HCT116 (cell line): ENCODE data around the gene PHF2. TPM values are rescaled to one million over a fixed set of nuclear protein-coding genes. Genes with fewer than 3 reads are reported as not detected.

Experiments
- ATAC-seq: fragments of 200-7000 bp; cut with Tn5 transposase; 2 replicates; pipeline ENCODE4 v1.9.1; 2020; ENCODE audit warnings: mild to moderate bottlenecking, moderate library complexity
- BruUV-seq: library from RNA; stranded (reverse); fragments of 400-500 nt; replicated peaks from 2 replicates; lab custom pipeline; 2021; lab: Mats Ljungman, UMichigan
- CTCF ChIA-PET: fragments of 300-600 bp; sonication (Branson Sonifier 250); formaldehyde crosslinking; loops from one replicate; lab custom pipeline; 2021; ENCODE audit warnings: antibody characterized with exemption; lab: Charles Lee
- POLR2A ChIA-PET: fragments of 300-600, 350-600 bp; sonication (Branson Sonifier 250); formaldehyde crosslinking; loops from one replicate; lab custom pipeline; 2021; ENCODE audit warnings: antibody characterized with exemption; lab: Charles Lee
- RAD21 ChIA-PET, 2 experiments: fragments of 300-600 bp; sonication (Branson Sonifier 250); formaldehyde crosslinking; loops; one replicate each; lab custom pipeline; 2023; ENCODE audit warnings: low total read pairs in 2 of 2; ENCODE audit not compliant: uncharacterized antibody in 2 of 2, unreplicated experiment in 2 of 2, low non-redundant PET in 1 of 2; lab: Charles Lee
- DNase-seq: peaks from one replicate; pipeline ENCODE4 v3.0.0-alpha.2; 2010; ENCODE audit warnings: low read depth, low spot score
- H2AFZ ChIP-seq: fragments of 200-600 bp; shearing (Covaris generic), sonication (generic); 2 replicates; pipeline ENCODE4 v1.6.1; 2017; ENCODE audit warnings: low read depth, mixed run types, mixed read lengths, antibody characterized with exemption, low read length; ENCODE audit not compliant: poor library complexity, severe bottlenecking
- H3K27ac ChIP-seq: 2 replicates; pipeline ENCODE4 v1.5.1; 2012; ENCODE audit warnings: low read depth, low read length
- H3K27me3 ChIP-seq: fragments of 200-600 bp; sonication (generic); 2 replicates; pipeline ENCODE4 v1.6.1; 2016; ENCODE audit warnings: mixed run types, low read length, mixed read lengths; ENCODE audit not compliant: insufficient read depth
- H3K36me3 ChIP-seq, 2 experiments: fragments of 200-500 bp in 1 of 2; fragments of 200-600 bp in 1 of 2; sonication (Bioruptor generic) in 1 of 2; sonication (generic) in 1 of 2; 2 replicates each; pipeline versions ENCODE4 v1.5.1 to v1.6.1; 2014 to 2016; ENCODE audit warnings: low read length in 2 of 2, inconsistent platforms in 1 of 2, mixed read lengths in 1 of 2, mixed run types in 1 of 2; ENCODE audit not compliant: insufficient read depth in 2 of 2, control insufficient read depth in 1 of 2
- H3K4me1 ChIP-seq, 2 experiments: fragments of 200-600 bp in 1 of 2; sonication (generic) in 1 of 2; 2 replicates each; pipeline versions ENCODE4 v1.5.1 to v1.6.1; 2012 to 2017; ENCODE audit warnings: low read length in 2 of 2, inconsistent platforms in 1 of 2, mild to moderate bottlenecking in 1 of 2, mixed read lengths in 1 of 2, mixed run types in 1 of 2, moderate library complexity in 1 of 2; ENCODE audit not compliant: insufficient read depth in 2 of 2, control insufficient read depth in 1 of 2
- H3K4me2 ChIP-seq: fragments of 200-600 bp; sonication (generic); 2 replicates; pipeline ENCODE4 v1.6.1; 2017; ENCODE audit warnings: mixed run types, low read length, mixed read lengths
- H3K4me3 ChIP-seq, 2 experiments: fragments of 200-600 bp in 1 of 2; sonication (generic) in 1 of 2; replicated peaks in 1 of 2; 2 replicates each; pipeline ENCODE4 v1.5.1; 2011 to 2016; ENCODE audit warnings: low read length in 2 of 2, control low read depth in 1 of 2, low read depth in 1 of 2, mild to moderate bottlenecking in 1 of 2, mixed read lengths in 1 of 2, mixed run types in 1 of 2
- H3K79me2 ChIP-seq: fragments of 200-600 bp; sonication (generic); 2 replicates; pipeline ENCODE4 v1.6.1; 2017; ENCODE audit warnings: mild to moderate bottlenecking, mixed run types, low read length, moderate library complexity, mixed read lengths; ENCODE audit not compliant: insufficient read depth
- H3K9ac ChIP-seq: fragments of 200-600 bp; sonication (generic); 2 replicates; pipeline ENCODE4 v1.6.1; 2016; ENCODE audit warnings: low read length, mixed read lengths
- H3K9me2 ChIP-seq: fragments of 200-600 bp; sonication (generic), shearing (Covaris generic); 2 replicates; pipeline ENCODE4 v1.6.1; 2017; ENCODE audit warnings: mixed run types, mild to moderate bottlenecking, moderate library complexity; ENCODE audit not compliant: insufficient read depth
- H3K9me3 ChIP-seq, 2 experiments: fragments of 200-500 bp in 1 of 2; fragments of 200-600 bp in 1 of 2; sonication (Bioruptor generic) in 1 of 2; sonication (generic) in 1 of 2; 2 replicates each; pipeline ENCODE4 v1.6.1; 2014 to 2017; ENCODE audit warnings: low read length in 2 of 2, mixed read lengths in 2 of 2, inconsistent platforms in 1 of 2, low read depth in 1 of 2, mild to moderate bottlenecking in 1 of 2, mixed run types in 1 of 2, moderate library complexity in 1 of 2; ENCODE audit not compliant: control insufficient read depth in 1 of 2, insufficient read depth in 1 of 2
- H4K20me1 ChIP-seq: fragments of 200-600 bp; sonication (generic), shearing (Covaris generic); 2 replicates; pipeline ENCODE4 v1.6.1; 2017; ENCODE audit warnings: mixed run types, mild to moderate bottlenecking, moderate library complexity; ENCODE audit not compliant: insufficient read depth
- ATF3 ChIP-seq: IDR thresholded peaks from 2 replicates; pipeline ENCODE4 v1.6.1; 2012
- EGR1 ChIP-seq: IDR thresholded peaks from 2 replicates; pipeline ENCODE4 v1.6.1; 2012; ENCODE audit warnings: low read depth
- EZH2phosphoT487 ChIP-seq: fragments of 200-600 bp; IDR thresholded peaks from 2 replicates; pipeline ENCODE4 v1.6.1; 2018; ENCODE audit warnings: antibody characterized with exemption, borderline replicate concordance
- JUND ChIP-seq: IDR thresholded peaks from 2 replicates; pipeline ENCODE4 v1.6.1; 2012
- POLR2A ChIP-seq: IDR thresholded peaks from 2 replicates; pipeline ENCODE4 v1.7.0; 2011; ENCODE audit warnings: borderline replicate concordance; ENCODE audit not compliant: insufficient read depth, insufficient read length; ENCODE audit errors: extremely low read depth
- RAD21 ChIP-seq: IDR thresholded peaks from 2 replicates; pipeline ENCODE4 v1.6.1; 2012; ENCODE audit warnings: low read depth, mild to moderate bottlenecking
- SIN3A ChIP-seq: IDR thresholded peaks from 2 replicates; pipeline ENCODE4 v1.6.1; 2012; ENCODE audit warnings: low read depth
- YY1 ChIP-seq: IDR thresholded peaks from 2 replicates; pipeline ENCODE4 v1.6.1; 2011; ENCODE audit warnings: low read length, low read depth, moderate library complexity, mild to moderate bottlenecking; ENCODE audit not compliant: insufficient replicate concordance; ENCODE audit errors: extremely low read depth
- ZFX ChIP-seq: fragments of 450-650 bp; IDR thresholded peaks from 2 replicates; pipeline ENCODE4 v1.6.1; 2017
- intact Hi-C: fragments of 100-400 bp; cut with micrococcal nuclease; formaldehyde crosslinking; loops from 2 replicates; pipeline ENCODE4 v1.10.0; 2022
- total RNA-seq: library from RNA; stranded (reverse); gene quantifications from one replicate; pipeline ENCODE4 v1.2.1, GENCODE V29; 2021; ENCODE audit not compliant: unreplicated experiment
- TF ChIP-seq, protein P1 (sequence below): IDR thresholded peaks from 2 replicates; pipeline ENCODE4 v1.6.1; 2011; ENCODE audit warnings: mild to moderate bottlenecking, low read length, moderate library complexity; ENCODE audit not compliant: insufficient replicate concordance; ENCODE audit errors: extremely low read depth

Gene PHF2
- total RNA-seq, 1 experiment from 2014 or later: 20.6 TPM

DNA sequence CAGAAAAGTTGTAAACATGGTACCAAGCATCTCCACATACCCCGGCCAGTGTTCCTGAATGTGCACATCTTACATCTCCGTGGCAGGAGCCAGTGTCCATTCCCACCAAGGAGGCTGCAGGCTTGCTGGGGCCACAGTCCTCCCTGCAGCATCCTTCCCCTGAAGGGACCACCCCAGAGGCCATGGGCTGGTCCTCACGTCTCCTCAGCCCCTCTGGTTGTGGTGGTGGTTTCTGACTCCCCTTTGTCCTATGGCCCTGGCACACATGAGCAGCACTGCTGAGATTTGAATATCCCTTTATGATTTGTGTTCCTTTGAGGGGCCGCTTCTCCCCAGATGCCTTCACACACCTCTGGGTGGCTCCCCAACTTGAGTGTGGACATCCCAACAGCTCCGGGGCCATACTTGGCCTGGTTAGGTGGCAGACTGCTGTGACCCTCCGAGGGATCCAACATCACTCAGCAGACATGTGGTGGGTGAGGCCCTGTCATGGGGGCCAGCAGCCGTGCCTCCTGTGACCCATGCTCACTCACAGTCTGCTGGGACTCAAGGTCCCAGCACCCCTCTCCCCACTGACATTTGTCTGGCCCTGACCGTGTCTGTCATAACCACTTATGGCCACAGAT, 14.3 kb downstream of the PHF2 start:
- no peaks in the 10 kb centered on the region for H4K20me1 ChIP-seq
- no peaks in the 10 kb centered on the region for H3K9me2 ChIP-seq

More for the DNA sequence above, 14.3 kb downstream of the PHF2 start:
- Histone ChIP-seq H3K4me1 (peaks cover 6 to 13% of the 10 kb centered on the region in 2 experiments; a peak in 2 of 4 replicates), H3K27ac (no peak overlapping the region), H3K9me3 (no peaks in the 10 kb centered on the region), H3K27me3 (no peaks in the 10 kb centered on the region), H3K79me2 (peaks cover 29% of the 10 kb centered on the region; the same call in 1 of the 2 replicates), H3K4me3 (no peak overlapping the region), H3K4me2 (no peak overlapping the region), H3K36me3 (no peaks in the 10 kb centered on the region), H2AFZ (no peak overlapping the region), H3K9ac (no peak overlapping the region)
- DNase-seq (no peak), ATAC-seq (no peak)
- intact Hi-C loops: no loop called here
- TF ChIP-seq SIN3A (no peak), EZH2phosphoT487 (no peak), POLR2A (no peak), ATF3 (no peak), RAD21 (no peak), JUND (no peak), YY1 (no peak), EGR1 (no peak), ZFX (no peak)
- TF ChIP-seq, protein P1, sequence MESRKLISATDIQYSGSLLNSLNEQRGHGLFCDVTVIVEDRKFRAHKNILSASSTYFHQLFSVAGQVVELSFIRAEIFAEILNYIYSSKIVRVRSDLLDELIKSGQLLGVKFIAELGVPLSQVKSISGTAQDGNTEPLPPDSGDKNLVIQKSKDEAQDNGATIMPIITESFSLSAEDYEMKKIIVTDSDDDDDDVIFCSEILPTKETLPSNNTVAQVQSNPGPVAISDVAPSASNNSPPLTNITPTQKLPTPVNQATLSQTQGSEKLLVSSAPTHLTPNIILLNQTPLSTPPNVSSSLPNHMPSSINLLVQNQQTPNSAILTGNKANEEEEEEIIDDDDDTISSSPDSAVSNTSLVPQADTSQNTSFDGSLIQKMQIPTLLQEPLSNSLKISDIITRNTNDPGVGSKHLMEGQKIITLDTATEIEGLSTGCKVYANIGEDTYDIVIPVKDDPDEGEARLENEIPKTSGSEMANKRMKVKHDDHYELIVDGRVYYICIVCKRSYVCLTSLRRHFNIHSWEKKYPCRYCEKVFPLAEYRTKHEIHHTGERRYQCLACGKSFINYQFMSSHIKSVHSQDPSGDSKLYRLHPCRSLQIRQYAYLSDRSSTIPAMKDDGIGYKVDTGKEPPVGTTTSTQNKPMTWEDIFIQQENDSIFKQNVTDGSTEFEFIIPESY: no peak
- ChIA-PET POLR2A (no interaction called here), RAD21 (no interaction called here), CTCF (no interaction called here)
- no TSS peak for BruUV-seq
